Measurements from ENCODE around the gene PARP1.

PARP1 gene

GRCh38 chr1:226404904-226405222 is 3.0 kb downstream of the PARP1 start:
- DNase-seq, result no peak

DNA sequence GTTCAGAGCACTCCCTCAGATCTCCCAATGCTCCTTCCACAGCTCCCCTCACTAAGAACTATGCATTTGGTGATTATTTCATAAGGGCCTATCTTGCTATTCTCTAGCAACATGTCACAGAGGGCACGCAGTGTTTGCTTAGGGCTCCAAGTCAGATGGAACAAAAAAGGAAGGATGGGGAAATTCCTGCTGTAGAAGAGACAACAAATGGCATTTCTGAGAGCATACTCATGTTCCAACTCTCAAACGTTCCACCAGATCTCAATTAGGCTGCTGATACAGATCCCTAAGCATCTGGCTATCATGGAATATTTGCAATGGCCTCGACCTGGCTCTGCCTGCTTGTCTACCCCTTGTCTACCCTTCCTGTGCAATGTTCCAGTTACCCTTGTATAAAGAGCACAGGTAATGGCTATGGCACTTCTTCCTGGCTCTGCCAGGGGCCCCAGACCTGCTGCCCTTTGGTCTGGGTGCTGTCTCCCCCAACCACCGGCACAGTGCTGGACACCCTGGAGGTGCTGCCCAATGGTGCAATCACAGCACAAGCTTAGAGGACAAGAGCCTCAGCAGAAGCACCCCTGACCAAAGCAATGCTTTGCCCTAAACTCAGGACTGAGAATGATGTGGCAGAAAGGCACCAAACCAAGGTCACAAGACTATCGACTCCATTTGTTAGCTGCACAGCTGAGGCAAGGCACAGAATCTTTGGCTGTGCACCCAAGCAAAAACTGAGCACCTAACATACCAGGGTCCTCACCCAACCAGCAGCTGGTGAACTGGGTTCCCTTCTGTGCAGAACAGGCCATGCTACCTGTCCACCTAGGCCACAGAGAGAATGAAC is 3.6 kb downstream of the PARP1 start:
- peak; percentile 53 for DNase-seq

GRCh38 chr1:226403201-226404034 is 4.5 kb downstream of the PARP1 start:
- peak; percentile 22 for DNase-seq

DNA sequence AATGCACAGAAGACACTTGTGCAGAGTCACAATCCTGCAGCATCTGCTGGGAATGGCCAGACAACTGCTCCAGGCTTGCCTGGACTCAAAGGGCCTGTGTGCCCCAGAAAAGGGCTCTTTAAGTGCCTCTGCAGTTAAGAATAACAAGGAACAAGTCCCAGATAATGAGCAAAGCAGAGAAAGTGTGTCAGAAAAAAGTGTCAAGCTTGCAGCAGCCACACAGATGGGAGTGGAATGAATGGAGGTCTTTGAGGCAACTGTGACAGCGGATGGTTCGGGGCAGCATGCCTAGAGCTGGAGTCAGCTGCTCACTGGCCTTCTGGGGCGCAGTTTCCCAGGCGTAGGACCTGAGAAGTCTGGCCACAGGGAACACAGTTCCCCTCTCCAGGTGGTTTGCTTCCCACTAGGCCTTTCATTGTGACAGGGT is 5.1 kb downstream of the PARP1 start:
- no peak for DNase-seq

DNA sequence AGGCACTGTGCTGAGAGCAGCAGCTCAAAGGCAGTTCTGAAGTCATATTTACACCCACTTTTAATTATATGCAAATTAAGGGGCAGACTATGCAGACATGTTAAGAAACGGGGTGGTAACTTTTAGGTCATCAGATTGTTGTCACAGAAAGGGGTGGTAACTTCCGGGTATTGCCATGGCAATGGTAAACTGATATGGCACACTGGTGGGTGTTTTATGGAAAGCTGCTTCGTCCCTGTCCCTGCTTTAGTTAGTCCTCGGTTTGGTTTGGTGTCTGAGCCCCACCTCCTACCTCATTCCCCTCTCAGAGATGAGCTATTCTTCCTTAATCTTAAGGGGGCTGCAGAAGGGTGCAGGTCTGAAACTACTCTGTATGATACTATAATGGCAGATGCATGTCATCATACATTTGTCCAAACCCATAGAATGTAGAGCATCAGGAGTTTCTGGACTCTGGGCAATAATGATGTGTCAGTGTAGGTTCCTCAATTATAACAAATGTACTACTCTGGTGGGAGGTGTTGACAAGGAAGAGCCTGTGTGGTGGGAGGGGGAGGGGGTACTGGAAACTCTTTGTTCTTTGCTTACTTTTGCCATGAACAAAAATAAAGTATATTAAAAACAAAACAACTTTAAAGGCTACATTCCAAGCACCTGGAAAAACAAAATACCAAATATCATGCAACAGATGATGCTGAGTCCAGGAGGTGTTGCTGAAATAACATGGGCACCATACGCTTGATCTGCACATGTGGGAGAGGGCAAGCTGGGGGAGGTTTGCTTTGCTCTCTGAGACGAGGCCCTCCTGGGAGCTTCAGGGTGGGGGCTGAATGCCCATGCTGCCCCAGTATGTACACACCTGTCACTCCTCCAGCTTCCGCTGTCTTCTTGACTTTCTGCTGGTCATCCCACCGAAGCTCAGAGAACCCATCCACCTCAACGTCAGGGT is 6.3 kb downstream of the PARP1 start:
- DNase-seq, result no peak

GRCh38 chr1:226400519-226401354 is 7.2 kb downstream of the PARP1 start:
- no peak for DNase-seq

GRCh38 chr1:226397955-226398636 is 9.8 kb downstream of the PARP1 start:
- no peak for DNase-seq

DNA sequence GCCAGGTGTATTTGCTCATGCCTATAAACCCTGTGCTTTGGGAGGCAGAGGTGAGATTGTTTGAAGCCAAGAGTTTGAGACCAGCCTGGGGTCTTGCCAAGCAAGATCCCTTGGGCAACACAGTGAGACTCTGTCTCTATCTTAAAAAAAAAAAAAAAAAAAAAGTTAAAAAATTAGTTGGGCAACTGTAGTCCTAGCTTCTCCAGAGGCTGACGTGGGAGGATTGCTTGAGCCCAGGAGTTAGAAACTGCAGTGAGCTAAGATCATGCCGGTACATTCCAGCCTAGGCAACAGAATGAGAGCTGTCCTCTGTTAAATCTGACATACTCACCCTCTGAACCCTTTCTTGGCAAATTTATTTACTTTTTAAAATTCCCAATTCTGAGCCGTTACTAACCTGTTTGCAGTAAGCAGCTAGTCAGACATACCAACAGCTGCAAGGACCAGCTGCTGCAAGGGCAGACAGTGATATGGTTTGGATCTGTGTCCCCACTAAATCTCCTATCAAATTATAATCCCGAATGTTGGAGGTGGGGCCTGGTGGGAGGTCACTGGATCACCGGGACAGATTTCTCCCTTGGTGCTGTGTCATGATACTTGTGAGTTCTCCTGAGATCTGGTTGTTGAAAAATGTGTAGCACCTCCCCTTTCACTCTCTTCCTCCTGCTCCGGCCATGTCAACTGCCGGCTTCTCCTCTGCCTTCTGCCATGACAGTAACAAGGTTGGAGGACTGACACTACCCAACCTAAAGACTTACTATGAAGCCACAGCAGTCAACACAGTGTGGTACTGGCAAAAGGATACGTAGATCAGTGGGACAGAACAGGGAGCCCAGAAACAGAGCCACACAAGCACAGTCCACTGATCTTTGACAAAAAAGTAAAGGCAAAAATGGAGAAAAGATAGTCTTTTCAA is 10.6 kb downstream of the PARP1 start:
- no peak for DNase-seq

DNA sequence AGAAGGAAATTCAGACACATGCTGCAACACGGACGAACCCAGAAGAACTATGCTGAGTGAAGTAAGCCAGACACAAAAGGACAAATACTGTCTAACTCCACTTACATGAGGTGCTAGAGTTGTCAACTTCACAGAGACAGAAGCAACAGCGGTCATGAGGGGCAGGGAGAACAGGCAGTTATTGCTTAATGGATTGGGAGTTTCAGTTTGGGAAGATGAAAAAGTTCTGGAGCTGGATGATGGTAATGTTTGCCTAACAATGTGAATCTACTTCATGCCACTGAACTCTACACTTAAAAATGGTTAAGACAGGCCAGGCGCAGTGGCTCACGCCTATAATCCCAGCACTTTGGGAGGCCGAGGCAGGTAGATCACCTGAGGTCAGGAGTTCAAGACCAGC is 12.1 kb downstream of the PARP1 start:
- DNase-seq, result no peak

DNA sequence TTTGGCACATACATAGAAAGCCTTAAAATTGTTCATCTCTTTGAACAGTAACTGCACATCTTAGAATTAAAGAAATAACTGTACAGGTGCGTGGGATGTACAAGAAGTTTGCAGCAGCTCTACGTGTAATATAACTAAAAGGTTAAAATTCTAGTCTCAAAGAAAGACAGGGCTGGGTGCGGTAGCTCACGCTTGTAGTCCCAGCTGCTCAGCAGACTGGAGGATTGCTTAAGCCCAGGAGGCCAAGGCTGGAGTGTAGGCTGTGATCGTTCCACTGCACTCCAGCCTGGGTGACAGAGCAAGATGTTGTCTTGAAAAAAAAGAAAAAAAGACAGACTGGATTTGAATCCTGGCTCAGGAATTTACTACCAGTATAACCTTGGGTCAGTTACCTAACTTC is 13.4 kb downstream of the PARP1 start:
- no peak for DNase-seq

- DNase-seq, result no peak
Observed at GRCh38 chr1:226390681-226391080, 17.2 kb downstream of the PARP1 start.

DNA sequence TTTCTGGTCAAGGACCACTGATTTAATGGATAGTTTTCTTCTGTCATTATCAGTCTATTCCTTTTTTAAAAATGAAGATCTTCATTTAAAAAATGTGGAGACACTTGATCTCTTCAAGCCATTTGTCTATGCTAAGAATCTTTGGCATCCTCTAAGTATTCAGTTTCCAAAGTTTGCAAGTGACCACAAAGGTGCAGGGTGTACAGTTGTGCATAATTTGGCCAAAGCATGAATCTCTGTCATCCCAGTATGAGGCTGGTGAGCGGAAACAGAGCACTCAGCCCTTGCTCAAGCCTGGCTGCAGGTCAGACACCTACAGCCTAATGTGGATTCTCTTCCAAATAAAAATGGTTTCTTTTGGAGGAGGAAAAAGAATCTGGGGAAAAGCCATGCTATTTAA is 19.8 kb downstream of the PARP1 start:
- DNase-seq, result no peak

DNA sequence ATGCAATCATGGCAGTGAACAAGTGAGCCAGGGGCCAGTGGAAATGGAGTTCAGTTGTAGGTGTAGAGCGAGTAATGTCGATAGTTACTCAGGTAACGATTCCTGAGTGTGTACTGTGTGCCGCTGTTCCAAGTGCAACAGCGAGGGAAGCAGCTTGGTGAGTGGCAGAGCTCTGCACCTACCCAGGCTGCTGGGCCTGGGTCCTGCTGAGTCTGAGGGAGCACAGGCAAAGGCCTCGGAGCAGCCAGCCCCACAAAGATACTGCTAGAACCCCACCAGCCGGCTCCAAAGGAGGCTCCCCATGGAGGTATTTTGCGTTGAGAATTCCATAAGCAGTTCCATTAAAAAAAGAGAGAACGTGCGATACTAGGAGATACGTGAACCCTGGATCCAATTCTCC is 23.2 kb downstream of the PARP1 start:
- no peak for DNase-seq

- no peak for DNase-seq
Observed at GRCh38 chr1:226384040-226384439, 23.9 kb downstream of the PARP1 start.

DNA sequence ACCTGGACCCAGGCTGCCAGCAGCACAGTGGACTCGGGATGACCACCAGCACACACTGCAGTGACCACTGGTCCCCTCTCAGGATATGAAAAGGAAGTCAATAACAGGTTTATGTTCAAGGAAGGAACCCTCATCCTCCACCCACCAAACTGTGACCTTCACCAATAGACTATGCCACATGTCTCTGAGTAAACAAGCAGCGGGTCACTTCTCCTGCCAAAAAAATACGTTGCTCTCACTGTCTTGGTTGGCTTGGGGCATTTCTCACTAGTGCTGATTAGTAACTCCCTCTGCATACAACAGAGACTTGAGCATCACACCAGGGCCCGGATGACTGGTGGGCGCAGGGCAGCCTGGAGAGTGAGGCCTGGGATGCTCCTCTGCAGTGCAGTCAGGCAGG is 25.9 kb downstream of the PARP1 start:
- DNase-seq, result no peak

GRCh38 chr1:226381226-226381998 is 26.5 kb downstream of the PARP1 start:
- no peak for DNase-seq

- no peak for DNase-seq
Observed at GRCh38 chr1:226378071-226378470, 29.8 kb downstream of the PARP1 start.

- no peak for DNase-seq
Observed at GRCh38 chr1:226376300-226376699, 31.6 kb downstream of the PARP1 start.

- no peak for DNase-seq
Observed at GRCh38 chr1:226373376-226373775, 34.5 kb downstream of the PARP1 start.

Data from fibroblast of skin of abdomen (primary cell).